HEK293 (cell line): ENCODE data around the gene RAI14.

ENCODE experiments used
- EGR2 ChIP-seq: fragments of 450-650 bp; formaldehyde crosslinking; IDR thresholded peaks from 2 replicates; pipeline ENCODE4 v1.5.1; 2016; ENCODE audit warnings: low read depth, missing biosample characterization, missing genetic modification characterization
- GLIS1 ChIP-seq: fragments of 450-650 bp; formaldehyde crosslinking; IDR thresholded peaks from 2 replicates; pipeline ENCODE4 v1.5.1; 2016; ENCODE audit warnings: missing biosample characterization, missing genetic modification characterization
- KLF7 ChIP-seq: fragments of 450-650 bp; formaldehyde crosslinking; IDR thresholded peaks from 2 replicates; pipeline ENCODE4 v1.5.1; 2016; ENCODE audit warnings: missing biosample characterization, missing genetic modification characterization, borderline replicate concordance
- MYNN ChIP-seq: fragments of 450-650 bp; formaldehyde crosslinking; IDR thresholded peaks from 2 replicates; pipeline ENCODE4 v1.5.1; 2016; ENCODE audit warnings: missing biosample characterization, missing genetic modification characterization, borderline replicate concordance
- PATZ1 ChIP-seq: fragments of 450-650 bp; formaldehyde crosslinking; IDR thresholded peaks from 2 replicates; pipeline ENCODE4 v1.5.1; 2016; ENCODE audit warnings: missing biosample characterization, missing genetic modification characterization
- YY1 ChIP-seq: fragments of 450-650 bp; formaldehyde crosslinking; IDR thresholded peaks from 2 replicates; pipeline ENCODE4 v1.5.1; 2018; ENCODE audit warnings: missing biosample characterization, missing genetic modification characterization
- YY2 ChIP-seq: fragments of 450-650 bp; formaldehyde crosslinking; IDR thresholded peaks from 2 replicates; pipeline ENCODE4 v1.5.1; 2016; ENCODE audit warnings: missing biosample characterization, missing genetic modification characterization
- ZFHX2 ChIP-seq: fragments of 450-650 bp; formaldehyde crosslinking; conservative IDR thresholded peaks from 2 replicates; pipeline ENCODE4 v1.5.1; 2016; ENCODE audit warnings: missing biosample characterization, missing genetic modification characterization
- ZFP37 ChIP-seq: fragments of 450-650 bp; formaldehyde crosslinking; IDR thresholded peaks from 2 replicates; pipeline ENCODE4 v1.5.1; 2016; ENCODE audit warnings: missing biosample characterization, missing genetic modification characterization
- ZNF132 ChIP-seq: fragments of 450-650 bp; formaldehyde crosslinking; IDR thresholded peaks from 2 replicates; pipeline ENCODE4 v1.5.1; 2017; ENCODE audit warnings: missing biosample characterization, missing genetic modification characterization, borderline replicate concordance
- ZNF146 ChIP-seq: fragments of 450-650 bp; formaldehyde crosslinking; IDR thresholded peaks from 2 replicates; pipeline ENCODE4 v1.5.1; 2016; ENCODE audit warnings: missing biosample characterization, missing genetic modification characterization
- ZNF184 ChIP-seq: fragments of 450-650 bp; IDR thresholded peaks from 2 replicates; pipeline ENCODE4 v1.5.1; 2018; ENCODE audit warnings: missing biosample characterization, mild to moderate bottlenecking, missing genetic modification characterization
- ZNF2 ChIP-seq: fragments of 450-650 bp; formaldehyde crosslinking; IDR thresholded peaks from 2 replicates; pipeline ENCODE4 v1.5.1; 2016; ENCODE audit warnings: missing biosample characterization, missing genetic modification characterization
- ZNF311 ChIP-seq: fragments of 450-650 bp; formaldehyde crosslinking; IDR thresholded peaks from 2 replicates; pipeline ENCODE4 v1.5.1; 2017; ENCODE audit warnings: missing biosample characterization, missing genetic modification characterization, borderline replicate concordance
- ZNF324 ChIP-seq: fragments of 450-650 bp; formaldehyde crosslinking; IDR thresholded peaks from 2 replicates; pipeline ENCODE4 v1.5.1; 2016; ENCODE audit warnings: missing biosample characterization, missing genetic modification characterization
- ZNF394 ChIP-seq: fragments of 450-650 bp; formaldehyde crosslinking; IDR thresholded peaks from 2 replicates; pipeline ENCODE4 v1.5.1; 2016; ENCODE audit warnings: missing biosample characterization, missing genetic modification characterization, mild to moderate bottlenecking, moderate library complexity, borderline replicate concordance
- ZNF404 ChIP-seq: fragments of 450-650 bp; formaldehyde crosslinking; IDR thresholded peaks from 2 replicates; pipeline ENCODE4 v1.5.1; 2017; ENCODE audit warnings: missing biosample characterization, missing genetic modification characterization
- ZNF416 ChIP-seq: fragments of 450-650 bp; formaldehyde crosslinking; IDR thresholded peaks from 2 replicates; pipeline ENCODE4 v1.5.1; 2016; ENCODE audit warnings: missing biosample characterization, missing genetic modification characterization
- ZNF48 ChIP-seq: fragments of 450-650 bp; formaldehyde crosslinking; IDR thresholded peaks from 2 replicates; pipeline ENCODE4 v1.5.1; 2016; ENCODE audit warnings: missing biosample characterization, missing genetic modification characterization
- ZNF514 ChIP-seq: fragments of 450-650 bp; formaldehyde crosslinking; IDR thresholded peaks from 2 replicates; pipeline ENCODE4 v1.5.1; 2016; ENCODE audit warnings: missing biosample characterization, missing genetic modification characterization
- ZNF529 ChIP-seq: fragments of 450-650 bp; formaldehyde crosslinking; IDR thresholded peaks from 2 replicates; pipeline ENCODE4 v1.5.1; 2017; ENCODE audit warnings: missing genetic modification characterization, missing biosample characterization; ENCODE audit not compliant: insufficient replicate concordance
- ZNF548 ChIP-seq: fragments of 450-650 bp; formaldehyde crosslinking; IDR thresholded peaks from 2 replicates; pipeline ENCODE4 v1.5.1; 2016; ENCODE audit warnings: missing biosample characterization, missing genetic modification characterization
- ZNF549 ChIP-seq: fragments of 450-650 bp; IDR thresholded peaks from 2 replicates; pipeline ENCODE4 v1.5.1; 2018; ENCODE audit warnings: missing biosample characterization, missing genetic modification characterization, mild to moderate bottlenecking, inconsistent platforms, moderate library complexity
- ZNF571 ChIP-seq: fragments of 450-650 bp; formaldehyde crosslinking; IDR thresholded peaks from 2 replicates; pipeline ENCODE4 v1.5.0; 2017; ENCODE audit warnings: missing biosample characterization, missing genetic modification characterization
- ZNF623 ChIP-seq: fragments of 450-650 bp; formaldehyde crosslinking; IDR thresholded peaks from 2 replicates; pipeline ENCODE4 v1.5.1; 2016; ENCODE audit warnings: missing biosample characterization, missing genetic modification characterization
- ZNF629 ChIP-seq: fragments of 450-650 bp; formaldehyde crosslinking; IDR thresholded peaks from 2 replicates; pipeline ENCODE4 v1.5.1; 2017; ENCODE audit warnings: missing biosample characterization, missing genetic modification characterization
- ZNF658 ChIP-seq: fragments of 450-650 bp; formaldehyde crosslinking; IDR thresholded peaks from 2 replicates; pipeline ENCODE4; 2016; ENCODE audit warnings: missing biosample characterization, missing genetic modification characterization
- ZNF660 ChIP-seq: fragments of 450-650 bp; IDR thresholded peaks from 2 replicates; pipeline ENCODE4 v1.5.1; 2018; ENCODE audit warnings: missing biosample characterization, mild to moderate bottlenecking, missing genetic modification characterization
- ZNF843 ChIP-seq: fragments of 450-650 bp; formaldehyde crosslinking; IDR thresholded peaks from 2 replicates; pipeline ENCODE4 v1.5.1; 2016; ENCODE audit warnings: missing biosample characterization, missing genetic modification characterization
- ZSCAN23 ChIP-seq: fragments of 450-650 bp; formaldehyde crosslinking; IDR thresholded peaks from 2 replicates; pipeline ENCODE4 v1.5.1; 2016; ENCODE audit warnings: missing biosample characterization, missing genetic modification characterization
- TF ChIP-seq, protein P1 (sequence below): fragments of 450-650 bp; formaldehyde crosslinking; conservative IDR thresholded peaks from 2 replicates; pipeline ENCODE4 v1.5.1; 2016; ENCODE audit warnings: low read depth, missing biosample characterization, missing genetic modification characterization
- TF ChIP-seq, protein P2 (sequence below): fragments of 450-650 bp; formaldehyde crosslinking; IDR thresholded peaks from 2 replicates; pipeline ENCODE4 v1.5.1; 2016; ENCODE audit warnings: missing biosample characterization, missing genetic modification characterization
- TF ChIP-seq, protein P3 (sequence below): fragments of 450-650 bp; formaldehyde crosslinking; IDR thresholded peaks from 2 replicates; pipeline ENCODE4 v1.5.1; 2016; ENCODE audit warnings: missing biosample characterization, missing genetic modification characterization

RAI14 gene

GRCh38 chr5:34608859-34609648, 47.1 kb upstream of the RAI14 start (continued):
- no peak for TF ChIP-seq ZNF571 (tag by site-specific recombination)
- no peak for TF ChIP-seq ZNF146 (tag by site-specific recombination)
- peak; percentile 99 for TF ChIP-seq ZNF843 (tag by site-specific recombination)
- peak; percentile 64; the same call in 1 of the 2 replicates for TF ChIP-seq GLIS1 (tag by site-specific recombination)
- TF ChIP-seq, protein P1, sequence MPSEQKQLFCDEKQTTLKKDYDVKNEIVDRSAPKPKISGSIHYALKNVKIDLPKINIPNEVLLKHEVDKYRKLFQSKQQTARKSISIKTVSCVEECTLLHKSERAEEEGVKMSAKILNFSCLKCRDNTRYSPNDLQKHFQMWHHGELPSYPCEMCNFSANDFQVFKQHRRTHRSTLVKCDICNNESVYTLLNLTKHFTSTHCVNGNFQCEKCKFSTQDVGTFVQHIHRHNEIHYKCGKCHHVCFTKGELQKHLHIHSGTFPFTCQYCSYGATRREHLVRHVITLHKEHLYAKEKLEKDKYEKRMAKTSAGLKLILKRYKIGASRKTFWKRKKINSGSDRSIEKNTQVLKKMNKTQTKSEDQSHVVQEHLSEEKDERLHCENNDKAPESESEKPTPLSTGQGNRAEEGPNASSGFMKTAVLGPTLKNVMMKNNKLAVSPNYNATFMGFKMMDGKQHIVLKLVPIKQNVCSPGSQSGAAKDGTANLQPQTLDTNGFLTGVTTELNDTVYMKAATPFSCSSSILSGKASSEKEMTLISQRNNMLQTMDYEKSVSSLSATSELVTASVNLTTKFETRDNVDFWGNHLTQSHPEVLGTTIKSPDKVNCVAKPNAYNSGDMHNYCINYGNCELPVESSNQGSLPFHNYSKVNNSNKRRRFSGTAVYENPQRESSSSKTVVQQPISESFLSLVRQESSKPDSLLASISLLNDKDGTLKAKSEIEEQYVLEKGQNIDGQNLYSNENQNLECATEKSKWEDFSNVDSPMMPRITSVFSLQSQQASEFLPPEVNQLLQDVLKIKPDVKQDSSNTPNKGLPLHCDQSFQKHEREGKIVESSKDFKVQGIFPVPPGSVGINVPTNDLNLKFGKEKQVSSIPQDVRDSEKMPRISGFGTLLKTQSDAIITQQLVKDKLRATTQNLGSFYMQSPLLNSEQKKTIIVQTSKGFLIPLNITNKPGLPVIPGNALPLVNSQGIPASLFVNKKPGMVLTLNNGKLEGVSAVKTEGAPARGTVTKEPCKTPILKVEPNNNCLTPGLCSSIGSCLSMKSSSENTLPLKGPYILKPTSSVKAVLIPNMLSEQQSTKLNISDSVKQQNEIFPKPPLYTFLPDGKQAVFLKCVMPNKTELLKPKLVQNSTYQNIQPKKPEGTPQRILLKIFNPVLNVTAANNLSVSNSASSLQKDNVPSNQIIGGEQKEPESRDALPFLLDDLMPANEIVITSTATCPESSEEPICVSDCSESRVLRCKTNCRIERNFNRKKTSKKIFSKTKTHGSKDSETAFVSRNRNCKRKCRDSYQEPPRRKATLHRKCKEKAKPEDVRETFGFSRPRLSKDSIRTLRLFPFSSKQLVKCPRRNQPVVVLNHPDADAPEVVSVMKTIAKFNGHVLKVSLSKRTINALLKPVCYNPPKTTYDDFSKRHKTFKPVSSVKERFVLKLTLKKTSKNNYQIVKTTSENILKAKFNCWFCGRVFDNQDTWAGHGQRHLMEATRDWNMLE (tag by site-specific recombination), result 0 out of 2 replicates have a peak, but pooled peaks have one; percentile 41
- no peak for TF ChIP-seq ZNF548
- peak; percentile 30; the same call in 1 of the 2 replicates for TF ChIP-seq ZNF2 (tag by site-specific recombination)
- TF ChIP-seq ZNF660 (tag by site-specific recombination), result peak; percentile 83
- TF ChIP-seq ZNF529 (tag by site-specific recombination), result no peak
- peak; percentile 73 for TF ChIP-seq ZFP37 (tag by site-specific recombination)
- TF ChIP-seq ZNF184 (tag by site-specific recombination), result peak; percentile 83; the same call in 1 of the 2 replicates
- no peak for TF ChIP-seq ZFHX2 (tag by site-specific recombination)
- TF ChIP-seq, protein P2, sequence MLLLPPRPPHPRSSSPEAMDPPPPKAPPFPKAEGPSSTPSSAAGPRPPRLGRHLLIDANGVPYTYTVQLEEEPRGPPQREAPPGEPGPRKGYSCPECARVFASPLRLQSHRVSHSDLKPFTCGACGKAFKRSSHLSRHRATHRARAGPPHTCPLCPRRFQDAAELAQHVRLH (tag by site-specific recombination), result peak; percentile 94
- TF ChIP-seq EGR2, result no peak
- no peak for TF ChIP-seq ZNF48 (tag by site-specific recombination)
- TF ChIP-seq YY1 (tag by site-specific recombination), result peak; percentile 66; the same call in 1 of the 2 replicates
- peak; percentile 75 for TF ChIP-seq ZNF549 (tag by site-specific recombination)
- peak; percentile 93 for TF ChIP-seq ZNF629 (tag by site-specific recombination)
- TF ChIP-seq MYNN (tag by site-specific recombination), result peak; percentile 89
- TF ChIP-seq ZNF324 (tag by site-specific recombination), result peak; percentile 15; the same call in 1 of the 2 replicates
- TF ChIP-seq ZNF416 (tag by site-specific recombination), result no peak
- peak; percentile 55; the same call in 1 of the 2 replicates for TF ChIP-seq ZSCAN23 (tag by site-specific recombination)
- TF ChIP-seq ZNF658 (tag by site-specific recombination), result no peak
- no peak; the same call in 1 of the 2 replicates for TF ChIP-seq KLF7 (tag by site-specific recombination)
- TF ChIP-seq ZNF623, result no peak
- peak; percentile 70 for TF ChIP-seq PATZ1 (tag by site-specific recombination)
- no peak for TF ChIP-seq ZNF311
- TF ChIP-seq, protein P3, sequence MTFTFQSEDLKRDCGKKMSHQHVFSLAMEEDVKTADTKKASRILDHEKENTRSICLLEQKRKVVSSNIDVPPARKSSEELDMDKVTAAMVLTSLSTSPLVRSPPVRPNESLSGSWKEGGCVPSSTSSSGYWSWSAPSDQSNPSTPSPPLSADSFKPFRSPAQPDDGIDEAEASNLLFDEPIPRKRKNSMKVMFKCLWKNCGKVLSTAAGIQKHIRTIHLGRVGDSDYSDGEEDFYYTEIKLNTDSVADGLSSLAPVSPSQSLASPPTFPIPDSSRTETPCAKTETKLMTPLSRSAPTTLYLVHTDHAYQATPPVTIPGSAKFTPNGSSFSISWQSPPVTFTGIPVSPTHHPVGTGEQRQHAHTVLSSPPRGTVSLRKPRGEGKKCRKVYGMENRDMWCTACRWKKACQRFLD (tag by site-specific recombination), result no peak
- TF ChIP-seq ZNF404 (tag by site-specific recombination), result no peak
- no peak for TF ChIP-seq ZNF132
- 0 out of 2 replicates have a peak, but pooled peaks have one; percentile 30 for TF ChIP-seq YY2 (tag by site-specific recombination)
- no peak for TF ChIP-seq ZNF514 (tag by site-specific recombination)
- 0 out of 2 replicates have a peak, but pooled peaks have one; percentile 9 for TF ChIP-seq ZNF394 (tag by site-specific recombination)
